BLaER1 treated with 17β-estradiol and CSF1 and Interleukin-3, amounts not matched to agents 10 nM and 100 nM (cell line): ENCODE results near the gene GRK5.

Experiments used
- H3K27ac ChIP-seq, 11 experiments: shearing (Covaris generic); formaldehyde crosslinking; 2 replicates each; pipeline ENCODE4 v1.8.1; 2022
- H3K27me3 ChIP-seq, 11 experiments: shearing (Covaris generic); formaldehyde crosslinking; 2 replicates each; pipeline ENCODE4 v1.8.1; 2022
- H3K36me3 ChIP-seq, 11 experiments: shearing (Covaris generic); formaldehyde crosslinking; 2 replicates each; pipeline ENCODE4 v1.8.1; 2022
- H3K4me1 ChIP-seq, 10 experiments: shearing (Covaris generic); formaldehyde crosslinking; 2 replicates each; pipeline ENCODE4 v1.8.1; 2022
- H3K4me2 ChIP-seq, 11 experiments: shearing (Covaris generic); formaldehyde crosslinking; 2 replicates each; pipeline ENCODE4 v1.8.1; 2022
- H3K4me3 ChIP-seq, 10 experiments: shearing (Covaris generic); formaldehyde crosslinking; 2 replicates each; pipeline ENCODE4 v1.8.1; 2022
- H3K9ac ChIP-seq, 11 experiments: shearing (Covaris generic); formaldehyde crosslinking; 2 replicates each; pipeline ENCODE4 v1.8.1; 2022
- H3K9me3 ChIP-seq, 11 experiments: shearing (Covaris generic); formaldehyde crosslinking; replicated peaks in 1 of 11; 2 replicates each; pipeline ENCODE4 v1.8.1; 2022
- H4K20me1 ChIP-seq, 11 experiments: shearing (Covaris generic); formaldehyde crosslinking; 2 replicates each; pipeline ENCODE4 v1.8.1; 2022
- Cebpa-rat ChIP-seq, 11 experiments: shearing (Covaris generic); IDR thresholded peaks; 2 replicates each; pipeline ENCODE4 v1.8.1; 2022

Gene GRK5

GRCh38 chr10:119207366-119207666 is at the start of gene GRK5:
Gene GRK5 (plus strand): TSS chr10:119207571. CDS start chr10:119207918, 347 bp downstream.
- H3K4me2 ChIP-seq: peak within 1 kb of the TSS; percentile 96 to 100 (median 99)
- peak within 1 kb of the TSS; percentile 84 to 98 (median 95) for H3K9ac ChIP-seq
- H3K36me3 ChIP-seq: no peaks in the 10 kb centered on the region
- no peaks in the 10 kb centered on the region for H3K9me3 ChIP-seq
- H3K4me3 ChIP-seq: peak within 1 kb of the TSS; percentile 75 to 86 (median 79)
- peaks cover 25 to 36% (median 28%) of the 10 kb centered on the region in 10 experiments for H3K4me1 ChIP-seq
- no peak for TF ChIP-seq Cebpa-rat (IDR thresholded peaks at IDR 0.05)
- peaks cover 39 to 48% (median 48%) of the 10 kb centered on the region in 11 experiments for H3K27me3 ChIP-seq
- H3K27ac ChIP-seq: peak within 1 kb of the TSS; percentile 75 to 99 (median 95)
- H4K20me1 ChIP-seq: peaks cover 0 to 17% (median 14%) of the 10 kb centered on the region in 11 experiments; a peak in 9 of 22 replicates

GRCh38 chr10:119159332-119159731 is 48.0 kb upstream of the GRK5 start:
- H3K9ac ChIP-seq: no peak overlapping the region
- no peaks in the 10 kb centered on the region for H4K20me1 ChIP-seq
- H3K9me3 ChIP-seq: no peaks in the 10 kb centered on the region
- H3K36me3 ChIP-seq: peaks cover 76 to 91% (median 83%) of the 10 kb centered on the region in 11 experiments
- TF ChIP-seq Cebpa-rat (IDR thresholded peaks at IDR 0.05): no peak
- H3K27me3 ChIP-seq: no peaks in the 10 kb centered on the region
- H3K4me3 ChIP-seq: no peak overlapping the region
- peaks cover 3 to 27% (median 13%) of the 10 kb centered on the region in 10 experiments for H3K4me1 ChIP-seq
- no peak overlapping the region for H3K4me2 ChIP-seq
- H3K27ac ChIP-seq: no peak overlapping the region

- H3K27me3 ChIP-seq: no peaks in the 10 kb centered on the region
- H3K27ac ChIP-seq: peak overlapping the region in 1 of 11 experiments; percentile 15; a peak in 1 of 22 replicates
- H3K36me3 ChIP-seq: peaks cover 51 to 70% (median 58%) of the 10 kb centered on the region in 11 experiments
These were observed 45.5 kb upstream of the GRK5 start for GRCh38 chr10:119161680-119162451.

GRCh38 chr10:119162452-119163092 is 44.8 kb upstream of the GRK5 start:
- Histone ChIP-seq H3K4me3 (no peak overlapping the region), H3K4me1 (peaks cover 23 to 49% (median 33%) of the 10 kb centered on the region in 10 experiments), H3K4me2 (peak overlapping the region in 4 of 11 experiments; percentile 9 to 32 (median 16); a peak in 6 of 22 replicates), H4K20me1 (no peaks in the 10 kb centered on the region), H3K36me3 (peaks cover 48 to 70% (median 59%) of the 10 kb centered on the region in 11 experiments), H3K27me3 (no peaks in the 10 kb centered on the region), H3K27ac (no peak overlapping the region), H3K9me3 (no peaks in the 10 kb centered on the region), H3K9ac (no peak overlapping the region)
- no peak for TF ChIP-seq Cebpa-rat (IDR thresholded peaks at IDR 0.05)

More at GRCh38 chr10:119161680-119162451, 45.5 kb upstream of the GRK5 start:
- Histone ChIP-seq H3K9ac (no peak overlapping the region), H3K9me3 (no peaks in the 10 kb centered on the region), H3K4me1 (peaks cover 21 to 46% (median 31%) of the 10 kb centered on the region in 10 experiments), H3K4me3 (no peak overlapping the region), H4K20me1 (no peaks in the 10 kb centered on the region), H3K4me2 (peak overlapping the region in 4 of 11 experiments; percentile 9 to 32 (median 16); a peak in 5 of 22 replicates)
- no peak for TF ChIP-seq Cebpa-rat (IDR thresholded peaks at IDR 0.05)

GRCh38 chr10:119165171-119166117 is 41.9 kb upstream of the GRK5 start, which contains the start of gene SFXN4:
Gene SFXN4 (minus strand): TSS chr10:119165714. CDS start chr10:119165647, 67 bp downstream.
- H3K4me2 ChIP-seq: peak within 1 kb of the TSS; percentile 90 to 97 (median 95)
- TF ChIP-seq Cebpa-rat (IDR thresholded peaks at IDR 0.05): no peak
- H3K27ac ChIP-seq: peak within 1 kb of the TSS; percentile 58 to 98 (median 96)
- no peaks in the 10 kb centered on the region for H3K9me3 ChIP-seq
- peaks cover 46 to 70% (median 58%) of the 10 kb centered on the region in 11 experiments for H3K36me3 ChIP-seq
- peak within 1 kb of the TSS; percentile 67 to 79 (median 73) for H3K4me3 ChIP-seq
- no peaks in the 10 kb centered on the region for H3K27me3 ChIP-seq
- peaks cover 23 to 49% (median 33%) of the 10 kb centered on the region in 10 experiments for H3K4me1 ChIP-seq
- peak within 1 kb of the TSS; percentile 82 to 98 (median 92) for H3K9ac ChIP-seq
- H4K20me1 ChIP-seq: peaks cover 0 to 12% (median 0%) of the 10 kb centered on the region in 11 experiments; a peak in 1 of 22 replicates

GRCh38 chr10:119166118-119166500 is 41.3 kb upstream of the GRK5 start:
- Histone ChIP-seq H3K36me3 (peaks cover 45 to 70% (median 58%) of the 10 kb centered on the region in 11 experiments), H3K4me3 (peak overlapping the region; percentile 67 to 79 (median 73)), H3K9ac (peak overlapping the region; percentile 82 to 98 (median 92)), H3K27ac (peak overlapping the region; percentile 58 to 98 (median 96)), H3K9me3 (no peaks in the 10 kb centered on the region), H3K4me1 (peaks cover 23 to 49% (median 33%) of the 10 kb centered on the region in 10 experiments), H3K27me3 (no peaks in the 10 kb centered on the region), H4K20me1 (peaks cover 0 to 12% (median 0%) of the 10 kb centered on the region in 11 experiments; a peak in 1 of 22 replicates), H3K4me2 (peak overlapping the region; percentile 90 to 97 (median 95))
- TF ChIP-seq Cebpa-rat (IDR thresholded peaks at IDR 0.05): no peak

GRCh38 chr10:119166564-119166963 is 40.8 kb upstream of the GRK5 start:
- Histone ChIP-seq H3K27me3 (no peaks in the 10 kb centered on the region), H3K4me2 (peak overlapping the region; percentile 90 to 97 (median 95)), H4K20me1 (peaks cover 0 to 12% (median 0%) of the 10 kb centered on the region in 11 experiments; a peak in 2 of 22 replicates), H3K4me1 (peaks cover 23 to 49% (median 33%) of the 10 kb centered on the region in 10 experiments), H3K36me3 (peaks cover 46 to 70% (median 58%) of the 10 kb centered on the region in 11 experiments), H3K4me3 (peak overlapping the region in 3 of 10 experiments; percentile 76 to 78 (median 78); a peak in 4 of 20 replicates), H3K9me3 (no peaks in the 10 kb centered on the region), H3K27ac (peak overlapping the region in 9 of 11 experiments; percentile 81 to 98 (median 96); a peak in 17 of 22 replicates), H3K9ac (peak overlapping the region in 10 of 11 experiments; percentile 82 to 98 (median 94); a peak in 15 of 22 replicates)
- TF ChIP-seq Cebpa-rat (IDR thresholded peaks at IDR 0.05): no peak

GRCh38 chr10:119167041-119167440 is 40.3 kb upstream of the GRK5 start:
- Histone ChIP-seq H3K36me3 (peaks cover 46 to 70% (median 58%) of the 10 kb centered on the region in 11 experiments), H4K20me1 (peaks cover 0 to 12% (median 0%) of the 10 kb centered on the region in 11 experiments; a peak in 2 of 22 replicates), H3K4me3 (no peak overlapping the region), H3K27me3 (no peaks in the 10 kb centered on the region), H3K9ac (peak overlapping the region in 5 of 11 experiments; percentile 92 to 98 (median 95); a peak in 4 of 22 replicates), H3K9me3 (no peaks in the 10 kb centered on the region), H3K27ac (peak overlapping the region in 8 of 11 experiments; percentile 81 to 98 (median 94); a peak in 12 of 22 replicates), H3K4me2 (peak overlapping the region in 6 of 11 experiments; percentile 90 to 97 (median 94); a peak in 10 of 22 replicates), H3K4me1 (peaks cover 23 to 45% (median 33%) of the 10 kb centered on the region in 10 experiments)
- no peak for TF ChIP-seq Cebpa-rat (IDR thresholded peaks at IDR 0.05)
